NCI-H1048 (cell line): ENCODE data around the gene CACNB4.
"Not testable (repeated sequence)": the region's sequence is repeated elsewhere in the genome, so short reads cannot be mapped to it uniquely, and the experiment has no call there.

Source experiments
- DNase-seq: peaks from one replicate; lab custom pipeline; 2025; lab: John Stamatoyannopoulos, UW

Gene CACNB4

DNA sequence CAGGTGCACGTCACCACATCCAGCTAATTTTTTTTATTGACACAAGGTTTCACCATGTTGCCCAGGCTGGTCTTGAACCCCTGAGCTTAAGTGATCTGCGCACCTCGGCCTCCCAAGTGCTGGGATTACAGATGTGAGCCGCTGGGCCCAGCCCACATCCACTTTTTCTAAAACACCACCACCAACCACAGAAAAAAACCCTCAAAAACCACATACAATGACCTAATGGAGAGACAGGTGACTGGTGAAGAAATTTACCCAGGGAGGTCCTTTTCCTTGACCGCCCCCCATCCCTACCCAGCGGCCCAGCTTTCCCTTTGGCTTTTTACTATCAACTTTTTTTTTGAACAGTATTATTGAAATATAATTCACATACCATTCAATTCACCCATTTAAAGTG lies 47.9 kb downstream of the CACNB4 start:
- no peak for DNase-seq

DNA sequence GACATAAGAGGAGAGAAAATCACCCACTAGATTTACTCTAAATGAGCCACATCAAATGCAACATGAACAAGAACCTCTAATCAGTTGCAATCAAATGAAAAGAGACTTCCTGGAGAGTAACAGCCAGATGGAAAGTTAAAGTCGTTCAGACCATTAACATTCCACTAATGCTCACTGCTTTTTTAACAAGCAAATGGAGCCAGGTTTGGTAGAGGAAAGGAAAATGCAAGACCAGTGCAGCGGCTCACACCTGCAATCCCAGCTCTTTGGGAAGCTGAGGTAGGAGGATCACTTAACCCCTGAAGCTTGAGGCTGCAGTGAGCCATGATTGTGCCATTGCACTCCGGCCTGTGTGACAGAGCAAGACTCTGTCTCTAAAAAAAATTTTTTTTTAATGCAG lies 48.5 kb downstream of the CACNB4 start:
- DNase-seq, result no peak

- no peak for DNase-seq
These were observed 49.3 kb downstream of the CACNB4 start for GRCh38 chr2:152049541-152049940.

DNA sequence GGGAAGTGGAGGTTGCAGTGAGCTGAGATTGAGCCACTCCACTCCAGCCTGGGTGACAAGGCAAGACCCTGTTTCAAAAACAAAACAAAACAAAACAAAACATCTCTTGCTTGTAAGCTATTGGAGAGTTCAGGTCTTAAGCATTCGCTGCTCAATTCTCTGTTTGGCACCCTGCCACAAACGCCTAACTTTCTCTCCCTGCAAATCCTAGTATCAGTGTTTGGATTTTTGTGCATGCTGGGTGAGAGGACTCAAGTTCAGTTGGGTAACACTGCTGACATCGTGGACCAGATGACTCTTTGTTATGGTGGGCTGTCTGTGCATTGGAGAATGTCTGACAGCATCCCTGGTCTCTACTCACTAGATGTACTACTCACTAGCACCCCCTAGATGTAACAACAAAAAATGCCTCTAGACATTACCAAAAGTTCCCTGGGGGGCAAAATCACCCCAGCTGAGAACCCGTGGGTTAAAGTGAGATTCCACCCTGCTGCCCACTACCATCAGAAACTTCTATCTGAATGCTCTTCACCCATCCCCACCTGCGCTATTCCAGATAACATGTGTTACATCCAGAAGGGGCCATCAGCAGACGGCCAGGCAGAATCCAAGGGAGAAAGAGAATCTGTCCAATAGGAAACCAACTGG lies 50.9 kb downstream of the CACNB4 start:
- no peak for DNase-seq

DNA sequence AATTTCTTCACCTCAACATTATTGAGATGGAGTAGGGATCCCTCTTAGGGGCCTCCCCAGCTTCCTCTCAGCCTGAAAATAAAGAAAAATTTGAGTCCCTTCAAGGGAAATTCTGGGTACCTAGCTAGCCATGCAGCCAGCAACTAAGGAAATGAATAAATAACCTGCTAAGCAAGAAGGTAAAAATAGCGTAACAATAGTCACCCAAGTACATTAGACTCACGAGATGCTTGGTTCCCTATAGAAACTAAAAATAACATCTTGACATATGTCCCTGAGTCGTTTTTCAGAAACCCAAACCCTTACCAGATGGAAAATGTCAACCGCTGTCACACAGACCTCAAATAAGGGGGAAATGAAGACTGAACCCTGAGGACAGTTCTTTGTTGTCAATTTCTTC lies 51.9 kb downstream of the CACNB4 start:
- no peak for DNase-seq

DNA sequence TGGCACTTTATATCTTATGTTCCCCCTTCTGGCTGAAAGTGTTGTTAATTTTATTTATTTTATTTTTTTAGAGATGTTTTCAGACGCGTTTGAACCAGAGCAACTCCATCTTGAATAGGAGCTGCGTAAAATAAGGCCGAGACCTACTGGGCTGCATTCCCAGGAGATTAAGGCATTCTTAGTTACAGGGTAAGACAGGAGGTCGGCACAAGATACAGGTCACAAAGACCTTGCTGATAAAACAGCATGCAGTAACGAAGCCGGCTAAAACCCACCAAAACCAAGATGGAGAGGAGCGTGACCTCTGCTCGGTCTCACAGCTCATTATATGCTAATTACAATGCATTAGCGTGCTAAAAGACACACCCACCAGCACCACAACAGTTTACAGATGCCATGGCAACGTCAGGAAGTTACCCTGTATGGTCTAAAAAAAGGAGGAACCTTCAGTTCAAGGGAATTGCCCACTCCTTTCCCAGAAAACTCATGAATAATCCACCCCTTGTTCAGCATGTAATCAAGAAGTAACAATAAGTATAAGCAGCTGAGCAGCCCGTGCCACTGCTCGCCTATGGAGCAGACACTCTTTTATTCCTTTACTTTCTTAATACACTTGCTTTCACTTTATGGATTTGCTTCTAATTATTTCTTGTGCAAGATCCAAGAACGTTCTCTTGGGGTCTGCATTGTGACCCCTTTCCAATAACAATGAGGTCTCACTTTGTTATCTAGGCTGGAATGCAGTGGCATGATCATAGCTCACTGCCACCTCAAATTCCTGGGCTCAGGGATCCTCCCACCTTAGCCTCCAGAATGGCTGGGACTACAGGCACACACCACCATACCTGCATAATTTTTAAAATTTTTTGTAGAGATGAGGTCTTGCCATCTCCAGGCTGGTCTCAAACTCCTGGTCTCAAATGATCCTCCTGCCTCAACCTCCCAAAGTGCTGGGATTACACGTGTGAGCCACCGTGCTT lies 55.9 kb downstream of the CACNB4 start:
- no peak for DNase-seq

- no peak for DNase-seq
These were observed 60.3 kb downstream of the CACNB4 start for GRCh38 chr2:152038441-152038958.

GRCh38 chr2:152037743-152038435 lies 61.0 kb downstream of the CACNB4 start:
- DNase-seq, result no peak

DNA sequence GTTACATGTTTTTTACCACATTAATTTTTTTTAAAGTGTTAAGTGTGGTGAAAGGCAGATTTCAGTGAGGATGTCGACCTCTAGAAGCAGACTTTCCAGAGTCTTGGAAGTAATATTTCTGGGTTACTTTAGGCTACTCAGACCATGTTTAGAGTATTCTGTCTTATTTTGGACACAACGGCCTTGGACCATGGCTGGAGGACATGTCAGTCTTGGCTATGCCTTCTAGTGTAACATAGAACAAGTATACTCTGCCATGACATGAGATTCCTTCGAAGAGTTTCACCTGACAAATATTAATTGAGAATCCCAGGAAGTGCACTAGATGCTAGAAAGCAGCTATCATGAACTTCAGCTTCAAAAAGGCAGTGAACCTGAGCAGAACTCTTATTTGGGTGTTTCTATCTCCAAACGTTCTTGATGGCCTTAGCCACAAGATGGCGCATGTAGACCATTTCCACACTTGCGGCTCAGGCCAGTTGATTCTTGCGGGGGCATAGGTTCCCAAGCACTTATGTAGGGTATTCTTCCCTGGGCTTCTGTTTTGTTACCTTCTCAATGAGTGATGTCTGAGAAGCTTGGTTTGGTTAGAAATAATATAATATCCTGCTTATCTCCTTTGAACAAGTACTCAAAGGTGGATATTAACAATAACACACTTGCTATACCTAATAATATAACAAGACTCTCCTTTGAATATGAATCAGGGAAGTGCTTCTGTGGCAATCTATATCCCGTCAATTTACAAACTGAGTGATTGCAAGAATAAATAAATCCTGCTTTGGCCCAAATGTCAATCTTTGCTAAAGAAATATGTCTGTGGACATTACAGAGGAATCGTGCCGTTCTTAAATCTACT lies 62.0 kb downstream of the CACNB4 start:
- DNase-seq, result no peak

DNA sequence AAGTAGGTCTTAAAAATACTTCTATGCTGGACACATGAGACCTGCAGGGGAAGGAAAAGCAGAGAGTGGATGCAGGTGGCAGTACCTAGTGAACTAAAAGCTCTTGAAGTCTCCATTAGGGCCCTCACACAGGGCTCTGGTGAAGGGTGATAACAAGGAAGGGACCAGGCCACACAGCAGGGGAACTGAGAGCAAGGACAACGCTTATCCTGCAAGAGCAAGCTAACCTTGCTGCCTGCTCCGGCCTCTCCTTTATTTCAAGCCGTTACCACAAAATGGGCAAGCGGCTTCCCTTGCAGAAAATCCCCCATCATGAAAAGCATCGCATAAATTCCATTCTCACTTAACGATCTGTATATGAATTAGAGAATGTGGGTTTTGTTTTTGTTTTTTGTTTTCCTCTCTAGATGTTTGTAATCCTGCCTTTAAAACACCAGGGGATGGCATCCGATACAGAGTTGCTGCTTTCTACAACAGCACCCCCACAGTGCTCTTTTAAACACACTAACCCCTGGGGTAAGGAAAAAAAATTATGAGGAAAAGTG lies 64.5 kb downstream of the CACNB4 start:
- DNase-seq, result no peak

- DNase-seq, result no peak
These were observed 65.6 kb downstream of the CACNB4 start for GRCh38 chr2:152033011-152033925.

DNA sequence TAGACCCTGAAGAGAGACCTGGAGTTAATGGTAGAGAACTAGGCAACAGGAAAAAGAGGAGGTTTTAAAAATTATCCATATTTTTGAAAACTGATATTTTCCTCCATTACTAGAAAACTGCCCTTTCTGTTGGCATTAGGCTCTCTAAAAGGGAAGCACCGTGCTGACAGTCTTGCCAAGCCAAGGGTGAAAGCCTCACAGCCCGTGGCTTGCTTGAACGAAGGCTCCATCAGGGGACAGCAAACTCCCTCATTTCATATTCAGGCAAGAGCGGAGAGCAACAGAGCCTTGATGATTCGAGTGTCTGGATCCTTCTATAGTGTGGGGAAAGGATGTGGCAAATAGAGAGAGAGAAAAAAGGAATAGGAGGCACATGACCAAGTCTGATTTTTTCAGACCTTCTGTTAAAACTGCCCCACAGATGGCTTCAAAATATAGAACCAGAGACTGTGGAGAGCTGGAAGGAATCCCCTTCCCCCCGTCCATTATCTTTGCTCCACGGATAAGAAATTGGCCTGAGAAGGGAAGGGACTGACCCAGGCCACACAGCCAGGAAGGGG lies 67.0 kb downstream of the CACNB4 start:
- no peak for DNase-seq

GRCh38 chr2:152030596-152031328 lies 68.1 kb downstream of the CACNB4 start:
- not testable (repeated sequence) for DNase-seq

- DNase-seq, result no peak
These were observed 70.5 kb downstream of the CACNB4 start for GRCh38 chr2:152028182-152028862.

GRCh38 chr2:152025678-152026287 lies 73.1 kb downstream of the CACNB4 start:
- DNase-seq, result peak; percentile 58

DNA sequence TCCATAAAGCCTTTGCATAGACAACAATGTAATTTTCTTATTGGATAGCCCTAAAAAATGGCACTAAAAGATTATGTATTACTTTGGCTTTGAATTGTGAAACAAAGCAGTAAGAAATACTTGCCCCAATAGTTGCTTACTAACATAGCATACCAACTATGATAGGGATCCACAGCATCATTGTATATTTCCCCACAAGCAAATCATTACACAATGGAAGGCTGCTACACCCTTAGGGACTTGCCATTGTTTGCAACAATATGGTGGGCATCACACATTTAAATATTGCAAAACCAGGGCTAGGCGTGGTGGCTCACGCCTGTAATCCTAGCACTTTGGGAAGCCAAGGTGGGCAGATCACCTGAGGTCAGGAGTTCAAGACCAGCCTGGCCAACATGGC lies 74.4 kb downstream of the CACNB4 start:
- no peak for DNase-seq

DNA sequence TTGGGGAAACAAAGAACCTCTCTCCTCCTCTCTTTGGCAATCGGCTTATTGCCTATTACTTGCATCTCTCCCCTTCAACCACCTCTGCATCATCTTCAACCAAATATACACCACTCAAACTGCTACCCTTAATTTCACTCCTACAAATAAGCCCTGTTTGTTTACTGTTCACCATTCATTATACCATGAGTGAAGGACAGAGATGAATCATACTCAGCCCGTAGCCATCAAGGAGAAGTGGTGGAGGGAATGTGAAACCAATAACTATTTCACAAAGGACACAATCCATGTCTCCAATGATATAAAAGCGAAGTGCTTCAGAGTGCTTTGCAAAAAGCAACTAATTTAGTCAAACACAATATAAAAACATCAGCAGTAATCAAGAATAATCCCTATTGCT lies 76.8 kb downstream of the CACNB4 start:
- DNase-seq, result no peak

DNA sequence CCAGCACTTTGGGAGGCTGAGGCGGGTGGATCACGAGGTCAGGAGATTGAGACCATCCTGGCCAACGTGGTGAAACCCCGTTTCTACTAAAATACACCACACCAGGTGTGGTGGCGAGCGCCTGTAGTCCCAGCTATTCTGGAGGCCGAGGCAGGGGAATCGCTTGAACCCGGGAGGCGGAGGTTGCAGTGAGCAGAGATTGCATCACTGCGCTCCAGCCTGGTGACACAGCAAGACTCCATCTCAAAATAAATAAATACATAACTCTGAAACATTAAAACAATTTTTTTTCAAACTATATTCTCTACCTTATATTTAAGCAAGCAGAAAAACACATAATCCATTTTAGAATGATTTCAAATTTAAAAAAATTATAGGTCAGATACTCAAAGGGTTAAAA lies 77.8 kb downstream of the CACNB4 start:
- not testable (repeated sequence) for DNase-seq
